GM12878 (cell line): ENCODE results near the gene ANKRD30BL. TPM values are rescaled to one million over a fixed set of nuclear protein-coding genes. Genes with fewer than 3 reads are reported as not detected.
"Not testable (repeated sequence)": the region's sequence is repeated elsewhere in the genome, so short reads cannot be mapped to it uniquely, and the experiment has no call there.

ENCODE experiments used
- ATAC-seq: fragments of 200-7000 bp; cut with Tn5 transposase; 3 replicates; pipeline ENCODE4 v1.9.1; 2020; ENCODE audit warnings: mild to moderate bottlenecking, moderate library complexity
- Bru-seq: library from RNA; stranded (reverse); fragments of 400-500 nt; gene quantifications from one replicate; lab custom pipeline; 2021; lab: Mats Ljungman, UMichigan
- BruChase-seq, 2 experiments: library from RNA; stranded (reverse); fragments of 400-500 nt; gene quantifications; one replicate each; lab custom pipeline; 2021; lab: Mats Ljungman, UMichigan
- BruUV-seq: library from RNA; stranded (reverse); fragments of 400-500 nt; replicated peaks from 2 replicates; lab custom pipeline; 2021; lab: Mats Ljungman, UMichigan
- CTCF ChIA-PET: fragments of 300-600 bp; sonication (Branson Sonifier 250); formaldehyde crosslinking; extraction: SDS; loops from one replicate; lab custom pipeline; 2021; ENCODE audit warnings: inconsistent platforms; lab: Yijun Ruan, JAX
- POLR2A ChIA-PET: fragments of 350-600 bp; formaldehyde crosslinking; extraction: SDS; loops from one replicate; lab custom pipeline; 2021; ENCODE audit warnings: inconsistent platforms; lab: Charles Lee
- RAD21 ChIA-PET: fragments of 300-600 bp; sonication (Branson Sonifier 250); formaldehyde crosslinking; loops from one replicate; lab custom pipeline; 2023; ENCODE audit warnings: antibody characterized with exemption; ENCODE audit not compliant: unreplicated experiment; lab: Charles Lee
- SMC1A ChIA-PET: fragments of 300-600 bp; sonication (Branson Sonifier 250); formaldehyde crosslinking; loops from one replicate; lab custom pipeline; 2023; ENCODE audit not compliant: unreplicated experiment, uncharacterized antibody; lab: Charles Lee
- DNase-seq: peaks from one replicate; pipeline ENCODE4 v3.0.0-alpha.2; 2011; ENCODE audit warnings: low read depth, low spot score
- FAIRE-seq: peaks from 3 replicates; lab custom pipeline; 2011; peaks lifted over from hg19 to GRCh38; lab: Jason Lieb, UNC
- H2AFZ ChIP-seq: 2 replicates; pipeline ENCODE4 v1.6.0; 2011; ENCODE audit warnings: low read depth, low read length, control low read depth; ENCODE audit not compliant: control insufficient read depth
- H3K27ac ChIP-seq: 2 replicates; pipeline ENCODE4 v1.5.1; 2011; ENCODE audit warnings: control low read depth; ENCODE audit not compliant: control insufficient read depth, insufficient read depth
- H3K27me3 ChIP-seq, 2 experiments: replicated peaks in 1 of 2; 2 replicates each; pipeline versions ENCODE4 v1.6.0 to v1.6.1; 2011; ENCODE audit warnings: low read length in 1 of 2; ENCODE audit not compliant: control insufficient read depth in 2 of 2, insufficient read depth in 2 of 2
- H3K36me3 ChIP-seq, 2 experiments: 2 replicates each; pipeline ENCODE4 v1.5.1; 2011; ENCODE audit warnings: low read length in 1 of 2; ENCODE audit not compliant: control insufficient read depth in 2 of 2, insufficient read depth in 2 of 2
- H3K4me1 ChIP-seq: 2 replicates; pipeline ENCODE4 v1.6.1; 2011; ENCODE audit warnings: mild to moderate bottlenecking, low read length, moderate library complexity, mixed read lengths; ENCODE audit not compliant: control insufficient read depth, insufficient read depth
- H3K4me2 ChIP-seq: 2 replicates; pipeline ENCODE4 v1.6.0; 2011; ENCODE audit warnings: control low read depth; ENCODE audit not compliant: control insufficient read depth, insufficient read depth
- H3K4me3 ChIP-seq: fragments of 200-600 bp; sonication (generic); 2 replicates; pipeline ENCODE4 v1.5.1; 2016
- H3K79me2 ChIP-seq: 2 replicates; pipeline ENCODE4 v1.6.0; 2011; ENCODE audit warnings: low read length; ENCODE audit not compliant: control insufficient read depth, insufficient read depth
- H3K9ac ChIP-seq: 2 replicates; pipeline ENCODE4 v1.8.0; 2011; ENCODE audit warnings: low read length, control low read depth, mixed read lengths; ENCODE audit not compliant: control insufficient read depth, insufficient read depth
- H3K9me3 ChIP-seq: replicated peaks from 3 replicates; pipeline ENCODE4 v1.5.1; 2011; ENCODE audit warnings: mild to moderate bottlenecking, low read length; ENCODE audit not compliant: control insufficient read depth, insufficient read depth
- H4K20me1 ChIP-seq: 2 replicates; pipeline ENCODE4 v1.6.0; 2011; ENCODE audit not compliant: control insufficient read depth, insufficient read depth
- BHLHE40 ChIP-seq, 2 experiments: fragments of 450-650 bp in 1 of 2; IDR thresholded peaks; 2 replicates each; pipeline ENCODE4 v1.6.1; 2011 to 2017; ENCODE audit warnings: low read depth in 2 of 2, borderline replicate concordance in 1 of 2, improper control_type of control experiment in 1 of 2, low read length in 1 of 2, mild to moderate bottlenecking in 1 of 2
- ZNF687 ChIP-seq: fragments of 450-650 bp; IDR thresholded peaks from 2 replicates; pipeline ENCODE4 v1.6.1; 2017; ENCODE audit warnings: mild to moderate bottlenecking, moderate library complexity
- WGBS: methylation state at CpG from one replicate; pipeline ENCODE4 v1.1.6; 2016; ENCODE audit warnings: low lambda C conversion rate; ENCODE audit not compliant: insufficient replicate concordance, insufficient coverage; ENCODE audit errors: missing lambda C conversion rate; 5-methylcytosine and 5-hydroxymethylcytosine counted together
- in situ Hi-C: fragments of 300-500 bp; cut with MboI; formaldehyde crosslinking; loops from 9 replicates; pipeline ENCODE4 v1.14.3; 2018; ENCODE audit warnings: mixed read lengths
- intact Hi-C: fragments of 100-400 bp; cut with micrococcal nuclease; formaldehyde crosslinking; loops from one replicate; pipeline ENCODE4 v1.14.2; 2022; ENCODE audit not compliant: unreplicated experiment
- long read RNA-seq, 2 experiments: library from polyadenylated mRNA; unstranded; transcript quantifications; one replicate each; pipeline ENCODE4 v2.0.0, GENCODE V29; 2019 to 2020
- polyA minus RNA-seq, 3 experiments: library from RNA; depleted of rRNA, polyadenylated mRNA; stranded (reverse); fragments of >200 nt; gene quantifications; 2 replicates each; pipeline ENCODE4 v1.2.3, GENCODE V29; 2011
- polyA plus RNA-seq, 11 experiments: library from polyadenylated mRNA; depleted of rRNA in 4 of 11; unstranded in 6 of 11; stranded (reverse) in 5 of 11; fragments of >200 nt; fragmentation: Nextera tagmentation in 4 of 11; fragmentation: Illumina TruSeq in 1 of 11; extraction: Ambion mirVana in 4 of 11; extraction: Trizol in 1 of 11; gene quantifications; 1 replicate in 1 of 11; 2 replicates in 10 of 11; pipeline versions ENCODE4 v1.2.1 to v1.2.3, GENCODE V29; 2011 to 2016; ENCODE audit warnings: inconsistent platforms in 2 of 11, missing spikeins in 2 of 11, low read depth in 1 of 11
- total RNA-seq, 4 experiments: library from RNA; depleted of rRNA in 3 of 4; stranded (reverse); fragments of >200 nt in 3 of 4; fragmentation: Illumina TruSeq in 1 of 4; extraction: Trizol in 1 of 4; gene quantifications; 2 replicates each; pipeline versions ENCODE4 v1.2.1 to v1.2.3, GENCODE V29; 2013 to 2021

ANKRD30BL gene
- 75.9 and 84.8 TPM in 2 replicates for total RNA-seq (2013; cell fraction: nucleolus; rRNA removed)
- total RNA-seq (2014; rRNA removed) (0.06 TPM in 1 of 2 replicates, not detected in the other), total RNA-seq (2014; rRNA removed; fragmentation: Illumina TruSeq; extraction: Trizol) (0.04 and 0.05 TPM in 2 replicates), total RNA-seq (2021) (0.05 TPM in 1 of 2 replicates, not detected in the other), polyA plus RNA-seq (2011; rRNA removed) (6.9 and 7.8 TPM in 2 replicates), polyA plus RNA-seq (2014; fragmentation: Illumina TruSeq; extraction: Trizol) (0.15 TPM in 1 of 2 replicates, not detected in the other), polyA plus RNA-seq (2014; fragmentation: Nextera tagmentation; extraction: Ambion mirVana) (not detected), polyA plus RNA-seq (2014; rRNA removed) (0.10 TPM in 1 of 2 replicates, not detected in the other), polyA plus RNA-seq (2016; fragmentation: Nextera tagmentation; extraction: Ambion mirVana) (under 1 TPM; 0.20 to 0.29 TPM), polyA minus RNA-seq (2011; rRNA and poly(A)+ RNA removed) (8.6 and 9.2 TPM in 2 replicates), Bru-seq, nascent RNA (percentile 59 among the genes with signal in this experiment), BruChase-seq, experiment 1, labeled RNA remaining after a 6-hour chase (percentile 52 among the genes with signal in this experiment), BruChase-seq, experiment 2, labeled RNA remaining after a 2-hour chase (percentile 56 among the genes with signal in this experiment)
- polyA plus RNA-seq (2011; ENCODE audit: low read depth): not detected
- polyA plus RNA-seq (2011; cell fraction: cytosol; rRNA removed): 2.3 and 2.9 TPM in 2 replicates
- 18.2 and 21.8 TPM in 2 replicates for polyA plus RNA-seq (2011; cell fraction: nucleus; rRNA removed)
- polyA plus RNA-seq (2012): 0.14 TPM in 1 of 2 replicates, not detected in the other
- 2.1 TPM in 1 of 2 replicates, not detected in the other for polyA minus RNA-seq (2011; cell fraction: cytosol; rRNA and poly(A)+ RNA removed)
- 16.4 and 26.2 TPM in 2 replicates for polyA minus RNA-seq (2011; cell fraction: nucleus; rRNA and poly(A)+ RNA removed)
- long read RNA-seq, experiment 1, partial matches to known transcripts: 0 of 1 reads
- long read RNA-seq, experiment 1, other reads (novel, unspliced or antisense): 1 of 1 reads
- long read RNA-seq, experiment 2, partial matches to known transcripts: 0 of 5 reads
- long read RNA-seq, experiment 2, other reads (novel, unspliced or antisense): 5 of 5 reads

- TSS peak; percentile 92 for BruUV-seq
- H3K9me3 ChIP-seq, in situ Hi-C loops, FAIRE-seq, H3K4me2 ChIP-seq, H2AFZ ChIP-seq, H3K79me2 ChIP-seq, H3K27me3 ChIP-seq, H4K20me1 ChIP-seq, SMC1A ChIA-PET, CTCF ChIA-PET, H3K9ac ChIP-seq, intact Hi-C loops, H3K4me1 ChIP-seq, RAD21 ChIA-PET, H3K36me3 ChIP-seq, POLR2A ChIA-PET, H3K4me3 ChIP-seq, ATAC-seq, H3K27ac ChIP-seq, DNase-seq: not testable (repeated sequence)
- TF ChIP-seq ZNF687 (peak; percentile 50; the same call in 1 of the 2 replicates), BHLHE40 (IDR thresholded peaks at IDR 0.05; ENCODE audit: borderline replicate concordance in 1 of 2, low read depth in 2 of 2, low read length in 1 of 2) (peak in 1 of 2 experiments; percentile 55; a peak in 2 of 4 replicates)
- 68% methylated on average over 28 of the region's 48 CpGs for WGBS
Measured at GRCh38 chr2:132161161-132162124, at the start of gene ANKRD30BL. Gene ANKRD30BL, minus strand, starts transcription at chr2:132161952. Its CDS starts 247 bp downstream, at chr2:132161705.
